ENCODE measurements around the gene RNF222.
A peak's percentile ranks its signal among the peaks of the same experiment; 100 is the strongest.
"Not testable (repeated sequence)": the region's sequence is repeated elsewhere in the genome, so short reads cannot be mapped to it uniquely, and the experiment has no call there.

RNF222 gene

GRCh38 chr17:8378117-8378516 is 19.5 kb downstream of the RNF222 start:
- H3K4me3 ChIP-seq (ENCODE audit: low read length); H3K9me3 ChIP-seq (ENCODE audit: control insufficient read depth, low read length); DNase-seq (ENCODE audit: low read depth); H3K9ac ChIP-seq (ENCODE audit: low read length); H3K27me3 ChIP-seq (replicated peaks; ENCODE audit: control insufficient read depth, insufficient read depth, low read length): not testable (repeated sequence)
- Histone ChIP-seq H3K4me1 (ENCODE audit: control insufficient read depth, insufficient read depth, low read length) (peaks cover 40% of the 10 kb centered on the region), H3K36me3 (ENCODE audit: control insufficient read depth, insufficient read depth, low read length, severe bottlenecking) (peaks cover 53% of the 10 kb centered on the region)

GRCh38 chr17:8377422-8377821 is 20.2 kb downstream of the RNF222 start:
- H3K27me3 ChIP-seq (replicated peaks; ENCODE audit: control insufficient read depth, insufficient read depth, low read length): no peaks in the 10 kb centered on the region
- no peaks in the 10 kb centered on the region for H3K9me3 ChIP-seq (ENCODE audit: control insufficient read depth, low read length)
- H3K4me3 ChIP-seq (ENCODE audit: low read length): no peak overlapping the region
- peaks cover 53% of the 10 kb centered on the region for H3K36me3 ChIP-seq (ENCODE audit: control insufficient read depth, insufficient read depth, low read length, severe bottlenecking)
- H3K9ac ChIP-seq (ENCODE audit: low read length): no peak overlapping the region
- no peak for DNase-seq (ENCODE audit: low read depth)
- peaks cover 40% of the 10 kb centered on the region for H3K4me1 ChIP-seq (ENCODE audit: control insufficient read depth, insufficient read depth, low read length)

DNA sequence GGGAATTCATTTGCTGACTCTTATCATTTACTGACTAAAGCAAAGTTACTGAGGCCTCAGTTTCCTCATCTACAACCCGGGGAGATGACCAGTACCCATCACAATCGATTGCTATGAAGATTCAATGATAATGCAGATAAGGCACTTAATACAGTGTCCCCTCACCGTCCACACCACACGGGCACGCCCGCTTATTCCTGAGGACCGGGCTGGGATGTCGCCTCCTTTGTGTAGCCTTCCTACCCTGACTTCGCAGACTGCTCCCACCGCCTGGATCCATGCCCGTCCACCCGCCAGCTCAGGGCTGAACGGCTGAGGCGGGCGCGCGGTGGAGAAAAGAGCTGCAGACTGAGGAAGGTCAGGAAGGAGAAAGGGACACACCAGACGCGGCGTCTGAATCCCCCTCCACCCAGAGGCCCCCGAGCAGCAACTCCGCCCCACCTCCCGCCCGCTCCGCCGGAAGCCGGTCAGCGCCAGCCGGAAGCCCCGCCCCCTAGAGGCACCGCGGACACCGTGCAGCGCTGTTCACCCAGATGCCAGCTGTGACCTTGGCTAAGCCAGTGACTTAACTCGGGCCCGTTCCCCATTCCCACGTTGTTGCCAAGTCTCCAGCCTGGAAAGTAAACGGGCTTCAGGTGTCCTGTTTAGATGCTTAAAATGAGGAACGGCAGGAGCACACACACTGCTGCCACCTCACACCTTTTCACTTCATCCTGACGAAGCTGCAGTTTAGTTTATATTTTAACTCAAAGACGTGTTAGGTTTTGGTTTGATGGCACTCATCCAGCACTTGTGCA is 21.2 kb downstream of the RNF222 start, which contains the start of gene KRABD2:
Gene KRABD2 (minus strand): TSS at position 434 of the 797 bp plus-strand sequence.
- peaks cover 34% of the 10 kb centered on the region for H3K4me1 ChIP-seq (ENCODE audit: control insufficient read depth, insufficient read depth, low read length)
- peak; percentile 95 for DNase-seq (ENCODE audit: low read depth)
- peaks cover 48% of the 10 kb centered on the region for H3K36me3 ChIP-seq (ENCODE audit: control insufficient read depth, insufficient read depth, low read length, severe bottlenecking)
- peak within 1 kb of the TSS; percentile 93 for H3K9ac ChIP-seq (ENCODE audit: low read length)
- peak within 1 kb of the TSS; percentile 91 for H3K4me3 ChIP-seq (ENCODE audit: low read length)
- no peaks in the 10 kb centered on the region for H3K27me3 ChIP-seq (replicated peaks; ENCODE audit: control insufficient read depth, insufficient read depth, low read length)
- H3K9me3 ChIP-seq (ENCODE audit: control insufficient read depth, low read length): no peaks in the 10 kb centered on the region

DNA sequence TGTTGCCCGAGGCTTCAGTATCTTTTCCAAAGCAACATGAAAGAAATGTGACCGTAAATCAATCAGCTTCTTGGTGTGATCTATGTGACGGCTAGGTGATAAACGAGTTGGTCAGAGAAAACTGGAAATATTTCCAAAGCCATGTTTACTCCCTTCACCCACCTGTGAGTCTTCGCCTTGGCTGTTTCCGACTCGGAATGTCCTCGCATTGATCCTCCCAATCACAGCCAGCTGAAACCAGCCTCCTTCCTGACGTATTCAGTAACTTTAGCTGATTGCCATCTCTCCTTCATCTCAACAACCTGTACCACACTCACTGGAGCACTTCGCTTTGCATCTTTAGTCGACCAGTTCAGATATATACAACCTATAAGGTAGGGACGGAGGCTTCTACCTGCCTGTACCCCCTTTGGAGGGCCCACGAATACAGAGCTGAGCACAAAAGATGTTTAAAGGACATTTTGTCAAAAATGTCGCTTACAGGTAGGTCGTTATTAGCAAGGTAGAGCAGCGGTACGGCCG is 21.8 kb downstream of the RNF222 start:
- peak overlapping the region; percentile 93 for H3K9ac ChIP-seq (ENCODE audit: low read length)
- no peaks in the 10 kb centered on the region for H3K27me3 ChIP-seq (replicated peaks; ENCODE audit: control insufficient read depth, insufficient read depth, low read length)
- DNase-seq (ENCODE audit: low read depth): peak; percentile 42
- H3K4me1 ChIP-seq (ENCODE audit: control insufficient read depth, insufficient read depth, low read length): peaks cover 27% of the 10 kb centered on the region
- no peaks in the 10 kb centered on the region for H3K9me3 ChIP-seq (ENCODE audit: control insufficient read depth, low read length)
- peaks cover 42% of the 10 kb centered on the region for H3K36me3 ChIP-seq (ENCODE audit: control insufficient read depth, insufficient read depth, low read length, severe bottlenecking)
- peak overlapping the region; percentile 91 for H3K4me3 ChIP-seq (ENCODE audit: low read length)

- not testable (repeated sequence) for H3K9me3 ChIP-seq (ENCODE audit: control insufficient read depth, low read length); H3K9ac ChIP-seq (ENCODE audit: low read length); H3K4me3 ChIP-seq (ENCODE audit: low read length); H3K27me3 ChIP-seq (replicated peaks; ENCODE audit: control insufficient read depth, insufficient read depth, low read length); DNase-seq (ENCODE audit: low read depth)
- H3K4me1 ChIP-seq (ENCODE audit: control insufficient read depth, insufficient read depth, low read length): peaks cover 11% of the 10 kb centered on the region
- H3K36me3 ChIP-seq (ENCODE audit: control insufficient read depth, insufficient read depth, low read length, severe bottlenecking): peaks cover 36% of the 10 kb centered on the region
Observed at GRCh38 chr17:8373856-8374255, 23.8 kb downstream of the RNF222 start.

DNA sequence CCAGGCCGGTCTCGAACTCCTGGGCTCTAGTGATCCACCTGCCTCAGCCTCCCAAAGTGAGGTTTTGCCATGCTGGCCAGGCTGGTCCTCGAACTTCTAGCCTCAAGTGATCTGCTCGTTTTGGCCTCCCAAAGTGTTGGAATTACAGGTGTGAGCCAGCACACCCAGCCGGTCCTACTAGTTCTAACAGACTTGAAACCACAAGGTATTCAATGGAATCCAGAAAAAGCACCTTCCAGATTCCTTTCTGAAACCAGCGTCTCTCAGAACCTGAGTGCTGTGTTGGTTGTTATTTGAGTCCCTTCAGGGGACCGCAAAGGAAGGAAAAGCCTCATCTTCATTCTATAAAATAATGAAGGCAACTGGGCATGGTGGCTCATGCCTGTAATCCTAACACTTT is 25.2 kb downstream of the RNF222 start:
- H3K4me1 ChIP-seq (ENCODE audit: control insufficient read depth, insufficient read depth, low read length): peaks cover 11% of the 10 kb centered on the region
- H3K9me3 ChIP-seq (ENCODE audit: control insufficient read depth, low read length): no peaks in the 10 kb centered on the region
- no peak for DNase-seq (ENCODE audit: low read depth)
- H3K9ac ChIP-seq (ENCODE audit: low read length): no peak overlapping the region
- H3K4me3 ChIP-seq (ENCODE audit: low read length): no peak overlapping the region
- H3K36me3 ChIP-seq (ENCODE audit: control insufficient read depth, insufficient read depth, low read length, severe bottlenecking): peaks cover 22% of the 10 kb centered on the region
- H3K27me3 ChIP-seq (replicated peaks; ENCODE audit: control insufficient read depth, insufficient read depth, low read length): no peaks in the 10 kb centered on the region

GRCh38 chr17:8371786-8372185 is 25.8 kb downstream of the RNF222 start:
- Histone ChIP-seq H3K36me3 (ENCODE audit: control insufficient read depth, insufficient read depth, low read length, severe bottlenecking) (peaks cover 16% of the 10 kb centered on the region), H3K9ac (ENCODE audit: low read length) (no peak overlapping the region), H3K9me3 (ENCODE audit: control insufficient read depth, low read length) (no peaks in the 10 kb centered on the region), H3K4me1 (ENCODE audit: control insufficient read depth, insufficient read depth, low read length) (peaks cover 8% of the 10 kb centered on the region), H3K4me3 (ENCODE audit: low read length) (no peak overlapping the region), H3K27me3 (replicated peaks; ENCODE audit: control insufficient read depth, insufficient read depth, low read length) (no peaks in the 10 kb centered on the region)
- no peak for DNase-seq (ENCODE audit: low read depth)

- Histone ChIP-seq H3K4me3 (ENCODE audit: low read length) (no peak overlapping the region), H3K36me3 (ENCODE audit: control insufficient read depth, insufficient read depth, low read length, severe bottlenecking) (peaks cover 14% of the 10 kb centered on the region), H3K4me1 (ENCODE audit: control insufficient read depth, insufficient read depth, low read length) (peaks cover 15% of the 10 kb centered on the region), H3K27me3 (replicated peaks; ENCODE audit: control insufficient read depth, insufficient read depth, low read length) (no peaks in the 10 kb centered on the region), H3K9ac (ENCODE audit: low read length) (no peak overlapping the region), H3K9me3 (ENCODE audit: control insufficient read depth, low read length) (no peaks in the 10 kb centered on the region)
- no peak for DNase-seq (ENCODE audit: low read depth)
Observed at GRCh38 chr17:8369944-8370343, 27.7 kb downstream of the RNF222 start.

GRCh38 chr17:8368193-8368592 is 29.4 kb downstream of the RNF222 start:
- Histone ChIP-seq H3K4me1 (ENCODE audit: control insufficient read depth, insufficient read depth, low read length) (peaks cover 19% of the 10 kb centered on the region), H3K4me3 (ENCODE audit: low read length) (no peak overlapping the region), H3K9me3 (ENCODE audit: control insufficient read depth, low read length) (no peaks in the 10 kb centered on the region), H3K9ac (ENCODE audit: low read length) (no peak overlapping the region), H3K27me3 (replicated peaks; ENCODE audit: control insufficient read depth, insufficient read depth, low read length) (no peaks in the 10 kb centered on the region), H3K36me3 (ENCODE audit: control insufficient read depth, insufficient read depth, low read length, severe bottlenecking) (peaks cover 14% of the 10 kb centered on the region)
- DNase-seq (ENCODE audit: low read depth): no peak

DNA sequence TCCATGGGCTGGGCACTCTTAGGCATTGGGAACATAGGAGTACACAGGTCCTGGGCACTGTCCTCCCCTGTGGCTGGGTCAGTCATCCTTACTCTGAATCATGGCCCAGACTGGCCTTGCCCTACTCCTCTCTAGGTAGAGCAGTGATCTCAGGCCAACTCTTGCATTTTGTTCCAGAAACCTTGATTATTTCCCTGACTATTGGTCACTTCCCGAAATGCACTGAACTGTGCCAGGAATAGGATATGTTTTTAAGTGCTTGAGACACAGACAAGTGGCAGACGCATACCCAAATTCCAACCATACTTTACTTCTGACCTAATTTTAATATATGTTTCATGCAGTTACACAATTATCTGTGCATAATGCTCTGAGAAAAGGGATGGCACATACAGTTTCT is 31.4 kb downstream of the RNF222 start:
- DNase-seq (ENCODE audit: low read depth): peak; percentile 78
- Histone ChIP-seq H3K36me3 (ENCODE audit: control insufficient read depth, insufficient read depth, low read length, severe bottlenecking) (peaks cover 14% of the 10 kb centered on the region), H3K9me3 (ENCODE audit: control insufficient read depth, low read length) (no peaks in the 10 kb centered on the region), H3K27me3 (replicated peaks; ENCODE audit: control insufficient read depth, insufficient read depth, low read length) (no peaks in the 10 kb centered on the region), H3K4me3 (ENCODE audit: low read length) (no peak overlapping the region), H3K4me1 (ENCODE audit: control insufficient read depth, insufficient read depth, low read length) (peaks cover 28% of the 10 kb centered on the region), H3K9ac (ENCODE audit: low read length) (no peak overlapping the region)

DNA sequence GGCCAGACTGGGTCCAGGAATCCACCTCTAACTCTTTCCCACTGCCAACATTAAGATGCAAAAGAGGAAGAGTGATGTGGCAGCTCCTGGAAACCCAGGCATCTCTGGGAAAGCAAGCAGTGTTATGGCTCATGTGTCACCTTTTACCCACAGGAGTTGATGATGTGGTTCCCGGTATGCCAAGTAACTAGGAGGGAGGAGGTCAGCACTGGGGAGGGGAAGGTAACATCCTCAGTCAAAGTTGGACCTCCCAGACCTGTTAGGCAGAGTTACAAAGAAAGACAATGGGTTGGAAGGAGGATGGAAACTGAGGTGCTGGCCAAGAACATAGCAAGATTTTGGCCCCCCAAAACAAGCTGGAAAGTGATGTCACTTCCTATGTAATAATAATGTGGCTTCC is 32.5 kb downstream of the RNF222 start:
- Histone ChIP-seq H3K9ac (ENCODE audit: low read length) (no peak overlapping the region), H3K4me1 (ENCODE audit: control insufficient read depth, insufficient read depth, low read length) (peaks cover 29% of the 10 kb centered on the region), H3K27me3 (replicated peaks; ENCODE audit: control insufficient read depth, insufficient read depth, low read length) (no peaks in the 10 kb centered on the region), H3K36me3 (ENCODE audit: control insufficient read depth, insufficient read depth, low read length, severe bottlenecking) (peaks cover 13% of the 10 kb centered on the region), H3K9me3 (ENCODE audit: control insufficient read depth, low read length) (no peaks in the 10 kb centered on the region), H3K4me3 (ENCODE audit: low read length) (no peak overlapping the region)
- DNase-seq (ENCODE audit: low read depth): no peak

All from adipocyte (in vitro differentiated cells).